ENCODE measurements around the gene UGT1A10. TPM values are rescaled to one million over a fixed set of nuclear protein-coding genes. Genes with fewer than 3 reads are reported as not detected.

The UGT1A10 gene
- total RNA-seq, 4 donors from 2014 or later, result not detected

DNA sequence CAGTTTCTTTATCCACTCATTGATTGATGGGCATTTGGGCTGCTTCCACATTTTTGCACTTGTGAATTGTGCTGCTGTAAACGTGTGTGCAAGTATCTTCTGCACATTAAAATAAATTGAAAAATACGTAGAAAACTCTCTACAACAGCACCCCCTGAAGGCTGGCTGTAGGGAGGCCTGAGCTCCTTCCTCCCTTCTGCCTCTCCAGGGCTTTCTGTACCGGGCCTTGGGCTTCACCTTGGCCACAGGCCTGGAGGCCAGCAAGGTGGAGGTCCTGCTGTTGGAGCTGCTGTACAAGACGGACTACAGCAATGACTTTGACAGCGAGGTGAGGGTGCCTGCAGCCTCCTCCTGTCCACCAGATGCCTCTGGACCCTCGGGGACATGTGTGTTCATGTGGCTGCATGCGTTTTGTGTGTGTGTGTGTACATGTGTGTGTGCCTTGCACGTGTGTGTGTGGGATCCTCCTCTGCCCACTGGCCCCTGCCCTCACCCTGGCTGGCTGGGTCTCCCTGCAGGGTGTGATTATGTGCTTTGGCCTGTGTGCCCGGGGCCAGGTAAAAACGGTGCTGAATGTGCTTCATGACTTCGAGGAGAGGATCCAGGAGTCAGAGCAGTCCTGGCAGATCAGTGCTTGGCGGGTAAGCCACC lies 171.1 kb downstream of the UGT1A10 start:
- 61 to 78% methylated on average over 11 to 12 of the region's 12 CpGs for WGBS, 2 donors
- no peak overlapping the region for H3K4me3 ChIP-seq
- no peaks in the 10 kb centered on the region for H3K36me3 ChIP-seq
- TF ChIP-seq, protein P1, sequence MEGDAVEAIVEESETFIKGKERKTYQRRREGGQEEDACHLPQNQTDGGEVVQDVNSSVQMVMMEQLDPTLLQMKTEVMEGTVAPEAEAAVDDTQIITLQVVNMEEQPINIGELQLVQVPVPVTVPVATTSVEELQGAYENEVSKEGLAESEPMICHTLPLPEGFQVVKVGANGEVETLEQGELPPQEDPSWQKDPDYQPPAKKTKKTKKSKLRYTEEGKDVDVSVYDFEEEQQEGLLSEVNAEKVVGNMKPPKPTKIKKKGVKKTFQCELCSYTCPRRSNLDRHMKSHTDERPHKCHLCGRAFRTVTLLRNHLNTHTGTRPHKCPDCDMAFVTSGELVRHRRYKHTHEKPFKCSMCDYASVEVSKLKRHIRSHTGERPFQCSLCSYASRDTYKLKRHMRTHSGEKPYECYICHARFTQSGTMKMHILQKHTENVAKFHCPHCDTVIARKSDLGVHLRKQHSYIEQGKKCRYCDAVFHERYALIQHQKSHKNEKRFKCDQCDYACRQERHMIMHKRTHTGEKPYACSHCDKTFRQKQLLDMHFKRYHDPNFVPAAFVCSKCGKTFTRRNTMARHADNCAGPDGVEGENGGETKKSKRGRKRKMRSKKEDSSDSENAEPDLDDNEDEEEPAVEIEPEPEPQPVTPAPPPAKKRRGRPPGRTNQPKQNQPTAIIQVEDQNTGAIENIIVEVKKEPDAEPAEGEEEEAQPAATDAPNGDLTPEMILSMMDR (IDR thresholded peaks at IDR 0.05), result no peak
- no peak for TF ChIP-seq EP300 (IDR thresholded peaks at IDR 0.05)
- no peak for TF ChIP-seq POLR2A (IDR thresholded peaks at IDR 0.05)
- H3K27me3 ChIP-seq, result no peaks in the 10 kb centered on the region
- no peaks in the 10 kb centered on the region for H3K9me3 ChIP-seq
- DNase-seq (ENCODE audit: low spot score in 2 of 2), result no peak
- no peaks in the 10 kb centered on the region for H3K4me1 ChIP-seq
- no peak overlapping the region for H3K27ac ChIP-seq

DNA sequence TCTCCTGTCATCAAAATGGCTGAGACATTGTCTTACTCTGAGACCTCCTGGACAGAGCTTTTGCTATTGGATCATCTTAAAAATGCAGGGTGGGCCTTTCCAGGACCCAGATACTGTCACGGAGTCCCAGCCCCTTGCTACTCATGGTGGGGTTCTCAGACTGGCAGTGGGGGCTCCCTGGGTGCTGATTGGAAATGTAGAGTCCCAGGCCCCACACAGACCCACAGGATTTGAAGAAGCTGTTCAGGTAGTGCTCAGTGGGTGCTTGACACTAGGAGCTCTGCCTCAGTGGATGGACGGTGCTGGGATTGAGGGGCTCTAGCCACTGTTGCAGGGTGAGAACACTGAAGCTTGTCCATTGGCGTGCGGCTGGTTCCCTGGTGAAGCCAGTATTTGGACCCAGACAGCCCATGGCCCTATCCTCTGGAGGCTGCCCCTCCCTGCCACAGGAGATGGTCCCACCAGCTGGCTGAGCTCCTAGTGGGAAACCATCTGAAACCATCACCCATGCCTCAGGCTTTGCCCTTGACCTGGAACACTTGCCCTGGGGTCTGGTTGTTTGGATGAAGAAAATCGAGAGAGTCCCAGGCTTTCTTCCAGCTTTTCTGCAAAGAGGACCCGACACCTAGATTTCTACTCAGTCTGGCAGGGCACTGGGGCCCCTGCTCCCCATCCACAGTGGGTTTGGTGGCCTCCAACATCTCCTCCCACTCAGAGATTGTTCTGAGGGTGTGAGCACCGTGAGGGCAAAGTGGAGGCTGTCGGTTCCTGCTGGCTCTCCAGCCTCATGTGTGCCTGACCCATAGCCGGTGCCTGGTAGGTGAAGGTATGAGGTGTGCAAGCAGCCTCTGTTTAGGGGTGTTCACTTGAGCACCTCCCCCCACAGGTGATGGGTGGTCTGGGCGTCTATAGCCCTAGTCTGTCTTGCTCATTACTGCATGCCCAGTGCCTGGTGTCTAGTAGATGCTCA lies 172.0 kb downstream of the UGT1A10 start:
- Histone ChIP-seq H3K4me3 (no peak overlapping the region), H3K9me3 (no peaks in the 10 kb centered on the region), H3K27ac (no peak overlapping the region), H3K4me1 (no peaks in the 10 kb centered on the region), H3K27me3 (no peaks in the 10 kb centered on the region), H3K36me3 (no peaks in the 10 kb centered on the region)
- 74 to 78% methylated on average over 10 of the region's 10 CpGs for WGBS, 2 donors
- no peak for DNase-seq (ENCODE audit: low spot score in 2 of 2)
- no peak for TF ChIP-seq POLR2A (IDR thresholded peaks at IDR 0.05)
- TF ChIP-seq, protein P1 (IDR thresholded peaks at IDR 0.05), result no peak

- no peaks in the 10 kb centered on the region for H3K4me1 ChIP-seq
- H3K27ac ChIP-seq, result no peak overlapping the region
- no peak for TF ChIP-seq POLR2A (IDR thresholded peaks at IDR 0.05)
- TF ChIP-seq, protein P1 (IDR thresholded peaks at IDR 0.05), result no peak
- TF ChIP-seq EP300 (IDR thresholded peaks at IDR 0.05), result no peak
- H3K36me3 ChIP-seq, result no peaks in the 10 kb centered on the region
- no peaks in the 10 kb centered on the region for H3K9me3 ChIP-seq
- WGBS, 2 donors, result 88 to 90% methylated on average over 6 of the region's 6 CpGs
- no peaks in the 10 kb centered on the region for H3K27me3 ChIP-seq
- DNase-seq (ENCODE audit: low spot score in 2 of 2), result no peak
- no peak overlapping the region for H3K4me3 ChIP-seq
Measured at GRCh38 chr2:233810385-233810784, 174.1 kb downstream of the UGT1A10 start.

- no peaks in the 10 kb centered on the region for H3K9me3 ChIP-seq
- no peak for DNase-seq (ENCODE audit: low spot score in 2 of 2)
- no peaks in the 10 kb centered on the region for H3K36me3 ChIP-seq
- WGBS, 2 donors, result 63 to 78% methylated on average over 4 of the region's 4 CpGs
- TF ChIP-seq EP300 (IDR thresholded peaks at IDR 0.05) (no peak), POLR2A (IDR thresholded peaks at IDR 0.05) (no peak)
- TF ChIP-seq, protein P1 (IDR thresholded peaks at IDR 0.05), result no peak
- H3K27ac ChIP-seq, result no peak overlapping the region
- no peaks in the 10 kb centered on the region for H3K4me1 ChIP-seq
- no peaks in the 10 kb centered on the region for H3K27me3 ChIP-seq
- no peak overlapping the region for H3K4me3 ChIP-seq
Measured at GRCh38 chr2:233811087-233811486, 174.8 kb downstream of the UGT1A10 start.

DNA sequence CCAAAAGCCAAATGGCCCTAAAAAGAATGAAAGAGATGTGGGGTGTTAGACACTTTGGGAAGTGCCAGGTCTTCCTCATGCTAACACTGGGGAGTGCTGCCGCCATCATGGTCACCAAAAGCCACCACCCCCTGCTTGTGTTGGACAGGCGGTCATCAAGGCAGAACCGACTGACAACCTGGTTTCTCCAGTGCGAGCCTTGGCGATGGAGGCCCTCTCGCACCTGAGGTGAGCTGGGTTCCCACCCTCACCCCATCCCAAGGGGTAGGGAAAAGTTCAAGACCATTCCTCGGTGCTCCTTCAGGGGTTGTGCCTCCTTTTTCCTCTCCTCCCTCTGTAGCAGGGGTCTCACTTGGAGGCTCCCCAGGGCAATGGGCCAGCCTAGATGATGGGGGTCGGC lies 175.5 kb downstream of the UGT1A10 start:
- TF ChIP-seq POLR2A (IDR thresholded peaks at IDR 0.05) (no peak), EP300 (IDR thresholded peaks at IDR 0.05) (no peak)
- TF ChIP-seq, protein P1 (IDR thresholded peaks at IDR 0.05), result no peak

More for the DNA sequence above, 175.5 kb downstream of the UGT1A10 start:
- Histone ChIP-seq H3K27ac (no peak overlapping the region), H3K4me1 (no peaks in the 10 kb centered on the region), H3K36me3 (no peaks in the 10 kb centered on the region), H3K27me3 (no peaks in the 10 kb centered on the region), H3K4me3 (no peak overlapping the region), H3K9me3 (no peaks in the 10 kb centered on the region)
- WGBS, 2 donors, result 87 to 90% methylated on average over 7 to 8 of the region's 8 CpGs
- DNase-seq (ENCODE audit: low spot score in 2 of 2), result no peak

Measured in tibial nerve (tissue), 4 donors.